ENCODE data around the gene SLC35E3.
A peak's percentile ranks its signal among the peaks of the same experiment; 100 is the strongest.
"Not testable (repeated sequence)": the region's sequence is repeated elsewhere in the genome, so short reads cannot be mapped to it uniquely, and the experiment has no call there.

Gene SLC35E3

GRCh38 chr12:68796399-68796798, 50.4 kb downstream of the SLC35E3 start:
- no peak for DNase-seq

- DNase-seq: no peak
Measured at GRCh38 chr12:68798882-68799234, 52.9 kb downstream of the SLC35E3 start.

- DNase-seq: no peak
Measured at GRCh38 chr12:68800294-68800693, 54.3 kb downstream of the SLC35E3 start.

- not testable (repeated sequence) for DNase-seq
Measured at GRCh38 chr12:68801124-68801523, 55.1 kb downstream of the SLC35E3 start.

GRCh38 chr12:68802372-68802745, 56.4 kb downstream of the SLC35E3 start:
- DNase-seq: not testable (repeated sequence)

GRCh38 chr12:68802911-68803651, 57.1 kb downstream of the SLC35E3 start:
- DNase-seq: not testable (repeated sequence)

- DNase-seq: no peak
Measured at GRCh38 chr12:68803948-68804656, 58.1 kb downstream of the SLC35E3 start.

GRCh38 chr12:68804657-68805591, 58.9 kb downstream of the SLC35E3 start:
- DNase-seq: no peak

- no peak for DNase-seq
Measured at GRCh38 chr12:68805592-68806120, 59.7 kb downstream of the SLC35E3 start.

- no peak for DNase-seq
Measured at GRCh38 chr12:68806488-68807237, 60.7 kb downstream of the SLC35E3 start.

- DNase-seq: not testable (repeated sequence)
Measured at GRCh38 chr12:68807274-68807575, 61.2 kb downstream of the SLC35E3 start.

- peak; percentile 96 for DNase-seq
Measured at GRCh38 chr12:68807576-68808387, 61.8 kb downstream of the SLC35E3 start, which contains the start of gene MDM2. MDM2 (plus strand) TSS chr12:68808177; CDS start chr12:68808478, 301 bp downstream.

- DNase-seq: peak; percentile 87
Measured at GRCh38 chr12:68808388-68809189, 62.6 kb downstream of the SLC35E3 start.

GRCh38 chr12:68809190-68810026, 63.4 kb downstream of the SLC35E3 start:
- DNase-seq: no peak

GRCh38 chr12:68810027-68810389, 64.0 kb downstream of the SLC35E3 start:
- DNase-seq: not testable (repeated sequence)

GRCh38 chr12:68811573-68811972, 65.6 kb downstream of the SLC35E3 start:
- not testable (repeated sequence) for DNase-seq

GRCh38 chr12:68812553-68813241, 66.7 kb downstream of the SLC35E3 start:
- no peak for DNase-seq

GRCh38 chr12:68813242-68813593, 67.2 kb downstream of the SLC35E3 start:
- no peak for DNase-seq

All from COR-L47 (cell line).